ENCODE measurements around the gene ITGAD. TPM values are rescaled to one million over a fixed set of nuclear protein-coding genes. Genes with fewer than 3 reads are reported as not detected.

Gene ITGAD
- polyA plus RNA-seq, 1 of the 3 experiments (the other 2 are of a cell fraction) = not detected

GRCh38 chr16:31413381-31413780, 20.2 kb downstream of the ITGAD start (continued):
- no peak for TF ChIP-seq CTCF (IDR thresholded peaks at IDR 0.05)

- no peaks in the 10 kb centered on the region for H3K4me1 ChIP-seq (ENCODE audit: control insufficient read depth in 1 of 2, insufficient read depth in 2 of 2, low read depth in 1 of 2, low read length in 1 of 2)
- TF ChIP-seq EP300 (IDR thresholded peaks at IDR 0.05; ENCODE audit: borderline replicate concordance in 1 of 2, low read depth in 1 of 2, low read length in 1 of 2) = no peak
- no peak for TF ChIP-seq FOSL2 (IDR thresholded peaks at IDR 0.05; ENCODE audit: borderline replicate concordance, low read depth)
- TF ChIP-seq GABPA (IDR thresholded peaks at IDR 0.05; ENCODE audit: low read depth) = no peak
- TF ChIP-seq REST (IDR thresholded peaks at IDR 0.05; ENCODE audit: low read depth, low read length) = no peak
- TF ChIP-seq RCOR1 (IDR thresholded peaks at IDR 0.05; ENCODE audit: low read length) = no peak
- TF ChIP-seq TAF1 (IDR thresholded peaks at IDR 0.05; ENCODE audit: borderline replicate concordance, low read depth, low read length) = no peak
- no peak for TF ChIP-seq MXI1 (IDR thresholded peaks at IDR 0.05; ENCODE audit: low read depth, low read length)
- TF ChIP-seq ZBTB33 (IDR thresholded peaks at IDR 0.05; ENCODE audit: borderline replicate concordance, low read depth) = no peak
- TF ChIP-seq IRF3 (IDR thresholded peaks at IDR 0.05; ENCODE audit: low read depth, low read length) = no peak
- no peak for TF ChIP-seq CHD2 (IDR thresholded peaks at IDR 0.05; ENCODE audit: low read length, partially characterized antibody)
- no peak for TF ChIP-seq TCF12 (IDR thresholded peaks at IDR 0.05)
- TF ChIP-seq SMC3 (IDR thresholded peaks at IDR 0.05; ENCODE audit: low read depth, low read length) = no peak
- TF ChIP-seq MAX (IDR thresholded peaks at IDR 0.05; ENCODE audit: low read depth) = no peak
- no peak for TF ChIP-seq FOXJ3 (CRISPR knock-in tag; IDR thresholded peaks at IDR 0.05)
- TF ChIP-seq EZH2phosphoT487 (IDR thresholded peaks at IDR 0.05; ENCODE audit: borderline replicate concordance, low read depth) = no peak
- no peaks in the 10 kb centered on the region for H3K79me2 ChIP-seq (ENCODE audit: insufficient read depth)
- no peaks in the 10 kb centered on the region for H3K9me3 ChIP-seq
- no peaks in the 10 kb centered on the region for H4K20me1 ChIP-seq (ENCODE audit: insufficient read depth)
- ChIA-PET POLR2A (no interaction called here), CTCF (no interaction called here)
- 25% methylated on average over 4 of the region's 4 CpGs for WGBS (ENCODE audit: low lambda C conversion rate)
- DNase-seq = no peak
- H3K27ac ChIP-seq (ENCODE audit: low read depth in 2 of 2, low read length in 1 of 2) = no peak overlapping the region
- H3K9ac ChIP-seq = no peak overlapping the region
- no peaks in the 10 kb centered on the region for H3F3A ChIP-seq (replicated peaks; ENCODE audit: insufficient read depth)
- no peak overlapping the region for H3K4me2 ChIP-seq
- H2AFZ ChIP-seq (ENCODE audit: low read depth) = no peak overlapping the region
- no peaks in the 10 kb centered on the region for H3K36me3 ChIP-seq (replicated peaks in 1 of 2; ENCODE audit: control insufficient read depth in 1 of 2, insufficient read depth in 2 of 2, low read length in 1 of 2)
- no peak overlapping the region for H3K4me3 ChIP-seq (ENCODE audit: low read depth in 2 of 2, low read length in 1 of 2)
- peaks cover 43% of the 10 kb centered on the region; the same call in 1 of the 2 replicates for H3K27me3 ChIP-seq (ENCODE audit: insufficient read depth)
- H3K9me2 ChIP-seq = no peaks in the 10 kb centered on the region
Measured at GRCh38 chr16:31413943-31414342, 20.8 kb downstream of the ITGAD start.

Measured in SK-N-SH (cell line).